PC-3 (cell line): Measurements from ENCODE around the gene DENND4B. TPM values are rescaled to one million over a fixed set of nuclear protein-coding genes. Genes with fewer than 3 reads are reported as not detected.

ENCODE experiments used
- ATAC-seq: fragments of 200-7000 bp; cut with Tn5 transposase; 2 replicates; pipeline ENCODE4 v1.9.1; 2020; ENCODE audit warnings: mild to moderate bottlenecking, moderate library complexity
- BruUV-seq: library from RNA; stranded (reverse); fragments of 400-500 nt; replicated peaks from 2 replicates; lab custom pipeline; 2021; lab: Mats Ljungman, UMichigan
- CTCF ChIA-PET: fragments of 300-600 bp; sonication (Branson Sonifier 250); formaldehyde crosslinking; loops from one replicate; lab custom pipeline; 2022; ENCODE audit warnings: antibody characterized with exemption; lab: Charles Lee
- POLR2A ChIA-PET: fragments of 300-600 bp; sonication (Branson Sonifier 250); formaldehyde crosslinking; loops from one replicate; lab custom pipeline; 2022; ENCODE audit warnings: antibody characterized with exemption; ENCODE audit not compliant: unreplicated experiment; lab: Charles Lee
- DNase-seq: peaks from one replicate; pipeline ENCODE4 v3.0.0-alpha.2; 2015
- H2AFZ ChIP-seq: fragments of 300-600 bp; sonication (generic); 2 replicates; pipeline ENCODE4 v1.6.0; 2016; ENCODE audit warnings: antibody characterized with exemption, low read length
- H3F3A ChIP-seq: fragments of 300-600 bp; sonication (generic); one replicate; pipeline ENCODE4 v1.6.0; 2017; ENCODE audit warnings: antibody characterized with exemption, low read length, control low read depth, mild to moderate bottlenecking; ENCODE audit not compliant: unreplicated experiment
- H3K27ac ChIP-seq: fragments of 300-600 bp; sonication (generic); 2 replicates; pipeline ENCODE4 v1.5.1; 2016; ENCODE audit warnings: mild to moderate bottlenecking, low read length
- H3K27me3 ChIP-seq: fragments of 300-600 bp; sonication (generic); 2 replicates; pipeline ENCODE4 v1.6.1; 2016; ENCODE audit warnings: low read length, mixed read lengths
- H3K36me3 ChIP-seq: fragments of 300-600 bp; sonication (generic); 2 replicates; pipeline ENCODE4 v1.6.1; 2016; ENCODE audit warnings: low read depth, mixed run types, low read length, mixed read lengths
- H3K4me1 ChIP-seq: fragments of 300-600 bp; sonication (generic); 2 replicates; pipeline ENCODE4 v1.5.1; 2016; ENCODE audit warnings: low read length; ENCODE audit not compliant: insufficient read depth
- H3K4me2 ChIP-seq: fragments of 300-600 bp; sonication (generic); 2 replicates; pipeline ENCODE4 v1.6.0; 2016; ENCODE audit warnings: low read length
- H3K4me3 ChIP-seq: fragments of 300-600 bp; sonication (generic); 2 replicates; pipeline ENCODE4 v1.5.1; 2016; ENCODE audit warnings: mild to moderate bottlenecking, low read length, mixed read lengths
- H3K79me2 ChIP-seq: fragments of 300-600 bp; sonication (generic); 2 replicates; pipeline ENCODE4 v1.6.1; 2017; ENCODE audit warnings: low read length, mixed read lengths
- H3K9ac ChIP-seq: fragments of 300-600 bp; sonication (generic); 2 replicates; pipeline ENCODE4 v1.6.0; 2016; ENCODE audit warnings: mild to moderate bottlenecking, low read length
- H3K9me2 ChIP-seq: fragments of 300-600 bp; sonication (generic); replicated peaks from 2 replicates; pipeline ENCODE4 v1.6.1; 2016; ENCODE audit warnings: mixed run types, low read length, mixed read lengths
- H3K9me3 ChIP-seq: fragments of 300-600 bp; sonication (generic); 2 replicates; pipeline ENCODE4 v1.6.1; 2016; ENCODE audit warnings: low read length, mixed read lengths
- H4K20me1 ChIP-seq: fragments of 300-600 bp; sonication (generic); 2 replicates; pipeline ENCODE4 v1.6.1; 2016; ENCODE audit warnings: low read length, mixed read lengths
- EZH2 ChIP-seq: fragments of 300-600 bp; sonication (generic); IDR thresholded peaks from one replicate; pipeline ENCODE4 v1.6.1; 2017; ENCODE audit warnings: antibody characterized with exemption, mild to moderate bottlenecking, low read length; ENCODE audit not compliant: unreplicated experiment
- EZH2phosphoT487 ChIP-seq: fragments of 300-600 bp; sonication (generic); IDR thresholded peaks from 2 replicates; pipeline ENCODE4 v1.6.1; 2018; ENCODE audit warnings: mild to moderate bottlenecking, antibody characterized with exemption, low read length, borderline replicate concordance
- intact Hi-C: fragments of 100-400 bp; cut with micrococcal nuclease; formaldehyde crosslinking; loops from 2 replicates; pipeline ENCODE4 v1.9.0; 2023
- total RNA-seq: library from RNA; depleted of rRNA; stranded (reverse); fragments of >200 nt; gene quantifications from 2 replicates; pipeline ENCODE4 v1.2.3, GENCODE V29; 2014
- TF ChIP-seq, protein P1 (sequence below): fragments of 300-600 bp; sonication (generic); conservative IDR thresholded peaks from 2 replicates; pipeline ENCODE4 v1.5.1; 2017; ENCODE audit warnings: antibody characterized with exemption, low read depth, mild to moderate bottlenecking, low read length

DENND4B gene
- total RNA-seq, 1 experiment from 2014 or later: 27.3 TPM

DNA sequence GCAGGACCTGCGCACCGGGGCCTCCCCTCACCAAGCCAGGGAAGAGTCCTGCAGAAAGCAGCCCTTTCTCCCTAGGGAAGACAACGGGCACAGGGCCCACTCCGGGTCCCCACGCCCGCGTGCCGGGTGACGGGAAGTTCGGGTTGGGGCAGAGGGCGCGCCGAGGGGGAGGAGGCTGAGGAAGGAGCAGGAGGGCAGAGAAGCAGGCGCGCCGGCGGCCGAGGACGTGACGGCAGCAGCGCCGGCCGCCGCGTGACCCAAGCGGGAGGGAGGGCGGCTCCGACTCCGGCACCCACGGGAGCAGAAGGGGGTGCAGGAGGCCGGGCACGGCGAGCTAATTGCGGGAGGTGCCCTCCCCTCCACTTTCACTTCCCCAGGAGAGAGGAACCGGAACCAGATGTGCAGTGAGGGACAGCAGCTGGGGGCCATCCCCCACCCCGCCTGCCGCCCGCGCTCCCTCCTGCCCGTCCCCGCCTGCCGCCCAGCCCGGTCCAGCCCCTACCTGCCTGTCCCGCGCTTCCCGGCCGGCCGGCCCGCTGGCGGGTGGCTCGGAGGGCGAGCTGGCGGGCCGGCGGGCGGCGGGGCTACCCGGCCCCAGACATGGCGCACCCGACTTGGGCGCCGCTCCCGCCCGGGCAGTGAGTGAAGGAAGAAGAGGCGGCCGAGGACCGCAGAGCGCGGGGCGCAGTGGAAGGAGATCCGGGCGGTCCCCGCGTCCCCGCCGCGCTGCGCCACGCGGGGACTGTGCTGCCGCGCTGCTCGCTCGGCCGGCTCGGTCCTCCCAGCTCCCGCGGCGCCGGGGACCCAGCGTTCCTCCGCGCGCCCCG lies 510 bp downstream of the DENND4B start:
- DNase-seq (peak; percentile 60), ATAC-seq (peak; percentile 69)
- Histone ChIP-seq H3K9me2 (no peaks in the 10 kb centered on the region), H3F3A (no peaks in the 10 kb centered on the region), H3K4me1 (peaks cover 13% of the 10 kb centered on the region), H3K4me3 (peak overlapping the region; percentile 81), H3K27me3 (no peaks in the 10 kb centered on the region), H3K36me3 (peaks cover 16% of the 10 kb centered on the region; the same call in 1 of the 2 replicates), H3K9ac (peak overlapping the region; percentile 79), H2AFZ (peak overlapping the region; percentile 86), H3K79me2 (peaks cover 23% of the 10 kb centered on the region), H3K27ac (peak overlapping the region; percentile 43), H3K9me3 (no peaks in the 10 kb centered on the region), H4K20me1 (no peaks in the 10 kb centered on the region), H3K4me2 (peak overlapping the region; percentile 96)
- ChIA-PET POLR2A (interaction anchor here (0.7 to 1.1 kb wide), 2 partner anchors 23 to 326 kb away, joined by 11 to 15 read pairs; partner anchors contain the start of gene HAX1), CTCF (interaction anchor here (0.7 to 1.6 kb wide), 6 partner anchors 12 to 125 kb away, joined by 3 to 19 read pairs (median 6); partner anchors contain the start of genes GATAD2B, JTB and RAB13)
- TF ChIP-seq EZH2phosphoT487 (no peak), EZH2 (no peak)
- TF ChIP-seq, protein P1, sequence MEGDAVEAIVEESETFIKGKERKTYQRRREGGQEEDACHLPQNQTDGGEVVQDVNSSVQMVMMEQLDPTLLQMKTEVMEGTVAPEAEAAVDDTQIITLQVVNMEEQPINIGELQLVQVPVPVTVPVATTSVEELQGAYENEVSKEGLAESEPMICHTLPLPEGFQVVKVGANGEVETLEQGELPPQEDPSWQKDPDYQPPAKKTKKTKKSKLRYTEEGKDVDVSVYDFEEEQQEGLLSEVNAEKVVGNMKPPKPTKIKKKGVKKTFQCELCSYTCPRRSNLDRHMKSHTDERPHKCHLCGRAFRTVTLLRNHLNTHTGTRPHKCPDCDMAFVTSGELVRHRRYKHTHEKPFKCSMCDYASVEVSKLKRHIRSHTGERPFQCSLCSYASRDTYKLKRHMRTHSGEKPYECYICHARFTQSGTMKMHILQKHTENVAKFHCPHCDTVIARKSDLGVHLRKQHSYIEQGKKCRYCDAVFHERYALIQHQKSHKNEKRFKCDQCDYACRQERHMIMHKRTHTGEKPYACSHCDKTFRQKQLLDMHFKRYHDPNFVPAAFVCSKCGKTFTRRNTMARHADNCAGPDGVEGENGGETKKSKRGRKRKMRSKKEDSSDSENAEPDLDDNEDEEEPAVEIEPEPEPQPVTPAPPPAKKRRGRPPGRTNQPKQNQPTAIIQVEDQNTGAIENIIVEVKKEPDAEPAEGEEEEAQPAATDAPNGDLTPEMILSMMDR: no peak
- intact Hi-C loops: loop anchor here (1.0 kb wide), 1 partner anchor 12 kb away; the partner anchor contains the start of gene CRTC2
- BruUV-seq: no TSS peak

DNA sequence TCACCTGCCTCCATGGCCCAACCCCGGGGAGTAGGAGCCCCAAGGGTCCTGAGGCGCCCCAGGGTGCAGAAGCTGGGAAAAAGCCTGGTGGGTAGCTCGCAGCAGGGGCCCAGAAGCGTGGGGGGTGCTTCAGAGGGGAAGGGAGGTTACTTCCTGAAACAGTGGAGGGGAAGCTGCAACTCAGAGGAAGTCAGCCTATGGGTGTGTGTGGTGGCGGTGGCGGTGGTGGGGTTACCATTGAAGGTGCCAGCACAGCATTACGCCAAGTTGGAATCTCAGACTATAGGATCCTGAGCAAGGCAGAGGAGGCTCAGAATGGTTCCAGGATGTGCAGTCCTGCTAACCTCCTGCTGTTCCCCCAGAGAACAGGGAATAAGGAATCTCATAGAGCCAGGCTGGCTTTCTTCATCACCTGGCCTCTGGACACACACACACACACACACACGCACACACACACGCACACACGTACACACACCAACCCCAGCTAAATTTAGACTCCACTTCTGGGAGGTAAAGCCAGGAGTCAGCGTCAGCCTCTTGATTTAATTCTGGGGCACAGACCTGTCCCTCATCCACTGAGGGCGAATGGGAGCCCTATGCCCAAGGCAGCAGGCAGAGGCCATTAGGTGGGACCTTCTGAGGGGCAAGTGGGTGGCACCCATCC lies 1.3 kb downstream of the DENND4B start:
- ATAC-seq (peak; percentile 8; the same call in 1 of the 2 replicates), DNase-seq (no peak)
- H3K9me2 ChIP-seq: no peaks in the 10 kb centered on the region
- peak overlapping the region; percentile 81 for H3K4me3 ChIP-seq
- H3K9me3 ChIP-seq: no peaks in the 10 kb centered on the region
- peak overlapping the region; percentile 96 for H3K4me2 ChIP-seq
- H3K36me3 ChIP-seq: peaks cover 10% of the 10 kb centered on the region; the same call in 1 of the 2 replicates
- H4K20me1 ChIP-seq: no peaks in the 10 kb centered on the region
- intact Hi-C loops: no loop called here
- H3K79me2 ChIP-seq: peaks cover 23% of the 10 kb centered on the region
- TF ChIP-seq EZH2: no peak
- TF ChIP-seq, protein P1: no peak
- H3F3A ChIP-seq: no peaks in the 10 kb centered on the region
- peak overlapping the region; percentile 43 for H3K27ac ChIP-seq
- H3K4me1 ChIP-seq: peaks cover 13% of the 10 kb centered on the region
- peak overlapping the region; percentile 86 for H2AFZ ChIP-seq
- no peaks in the 10 kb centered on the region for H3K27me3 ChIP-seq
- BruUV-seq: TSS peak; percentile 24
- H3K9ac ChIP-seq: peak overlapping the region; percentile 79
- POLR2A ChIA-PET: no interaction called here
- CTCF ChIA-PET: no interaction called here
